Chondrocyte (in vitro differentiated cells): ENCODE measurements around the gene DEAF1. TPM values are rescaled to one million over a fixed set of nuclear protein-coding genes. Genes with fewer than 3 reads are reported as not detected.
"Not testable (repeated sequence)": the region's sequence is repeated elsewhere in the genome, so short reads cannot be mapped to it uniquely, and the experiment has no call there.

Experiments
- DNase-seq: peaks from one replicate; pipeline ENCODE4 v3.0.0; 2021; ENCODE audit warnings: mixed read lengths, low spot score
- H3K27ac Mint-ChIP-seq: one replicate; pipeline ENCODE4 v1.8.0; 2021; ENCODE audit warnings: mild to moderate bottlenecking, moderate library complexity, mixed read lengths; ENCODE audit not compliant: unreplicated experiment
- H3K27me3 Mint-ChIP-seq: 2 replicates; pipeline ENCODE4 v1.8.0; 2021; ENCODE audit warnings: low read depth, mixed read lengths
- H3K36me3 Mint-ChIP-seq: 2 replicates; pipeline ENCODE4 v1.8.0; 2021; ENCODE audit warnings: low read depth, mixed read lengths
- H3K4me1 Mint-ChIP-seq: 2 replicates; pipeline ENCODE4 v1.8.0; 2021; ENCODE audit warnings: low read depth, mild to moderate bottlenecking, mixed read lengths
- H3K4me3 Mint-ChIP-seq: one replicate; pipeline ENCODE4 v1.8.0; 2021; ENCODE audit warnings: mild to moderate bottlenecking, moderate library complexity, mixed read lengths; ENCODE audit not compliant: unreplicated experiment
- H3K9me3 Mint-ChIP-seq: 2 replicates; pipeline ENCODE4 v1.8.0; 2021; ENCODE audit warnings: low read depth, mixed read lengths
- long read RNA-seq: library from polyadenylated mRNA; stranded (forward); transcript quantifications from one replicate; pipeline ENCODE4 v2.0.0, GENCODE V29; 2021
- total RNA-seq: library from RNA; stranded (reverse); gene quantifications from 3 replicates; pipeline ENCODE4 v1.2.1, GENCODE V29; 2021
- TF ChIP-seq, protein P1 (sequence below): fragments of 200-600 bp; sonication (generic); IDR thresholded peaks from 2 replicates; pipeline ENCODE4 v1.5.0; 2021; ENCODE audit warnings: antibody characterized with exemption, mild to moderate bottlenecking, moderate library complexity

DEAF1 gene, protein sequence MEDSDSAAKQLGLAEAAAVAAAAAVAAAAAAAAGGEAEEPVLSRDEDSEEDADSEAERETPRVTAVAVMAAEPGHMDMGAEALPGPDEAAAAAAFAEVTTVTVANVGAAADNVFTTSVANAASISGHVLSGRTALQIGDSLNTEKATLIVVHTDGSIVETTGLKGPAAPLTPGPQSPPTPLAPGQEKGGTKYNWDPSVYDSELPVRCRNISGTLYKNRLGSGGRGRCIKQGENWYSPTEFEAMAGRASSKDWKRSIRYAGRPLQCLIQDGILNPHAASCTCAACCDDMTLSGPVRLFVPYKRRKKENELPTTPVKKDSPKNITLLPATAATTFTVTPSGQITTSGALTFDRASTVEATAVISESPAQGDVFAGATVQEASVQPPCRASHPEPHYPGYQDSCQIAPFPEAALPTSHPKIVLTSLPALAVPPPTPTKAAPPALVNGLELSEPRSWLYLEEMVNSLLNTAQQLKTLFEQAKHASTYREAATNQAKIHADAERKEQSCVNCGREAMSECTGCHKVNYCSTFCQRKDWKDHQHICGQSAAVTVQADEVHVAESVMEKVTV
- total RNA-seq, result 67.6 to 70.4 TPM (median 67.9 TPM) in 3 replicates
- long read RNA-seq, transcript DEAF1-201 (12 exons, 2,500 nt), result major isoform, 144 of 218 reads
- long read RNA-seq, partial matches to known transcripts, result 14 of 218 reads
- long read RNA-seq, other reads (novel, unspliced or antisense), result 60 of 218 reads

DNA sequence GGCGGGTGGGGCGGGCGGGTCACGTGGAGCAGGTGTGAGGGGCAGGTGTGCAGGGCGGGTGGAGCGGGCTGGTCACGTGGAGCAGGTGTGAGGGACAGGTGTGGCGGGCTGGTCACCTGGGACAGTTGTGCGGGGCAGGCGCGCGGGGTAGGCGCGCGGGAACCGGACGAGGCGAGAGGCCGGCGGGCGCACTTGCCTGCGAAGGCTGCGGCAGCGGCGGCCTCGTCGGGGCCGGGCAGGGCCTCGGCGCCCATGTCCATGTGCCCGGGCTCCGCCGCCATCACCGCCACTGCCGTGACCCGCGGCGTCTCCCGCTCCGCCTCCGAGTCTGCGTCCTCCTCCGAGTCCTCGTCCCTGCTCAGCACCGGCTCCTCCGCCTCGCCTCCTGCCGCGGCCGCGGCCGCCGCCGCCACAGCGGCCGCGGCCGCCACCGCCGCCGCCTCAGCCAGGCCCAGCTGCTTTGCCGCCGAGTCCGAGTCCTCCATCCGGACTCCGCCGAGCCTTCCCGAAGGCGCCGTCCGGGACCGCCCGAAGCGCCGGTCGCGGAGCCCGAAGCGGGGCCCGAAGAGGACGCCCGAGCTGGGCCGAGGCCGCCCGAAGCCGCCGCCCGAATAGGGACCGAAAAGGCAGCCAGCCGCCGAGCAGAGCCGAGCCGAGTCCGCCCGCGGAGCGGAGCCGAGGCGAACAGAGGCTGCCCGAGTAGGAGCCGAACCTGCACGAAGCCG lies at the start of gene DEAF1:
Gene DEAF1, minus strand, starts transcription at position 660 of the 725 bp plus-strand sequence. Its CDS starts 175 bp downstream, at position 485.
- no peaks in the 10 kb centered on the region for H3K9me3 Mint-ChIP-seq
- H3K4me1 Mint-ChIP-seq, result peaks cover 68% of the 10 kb centered on the region
- TF ChIP-seq, protein P1, sequence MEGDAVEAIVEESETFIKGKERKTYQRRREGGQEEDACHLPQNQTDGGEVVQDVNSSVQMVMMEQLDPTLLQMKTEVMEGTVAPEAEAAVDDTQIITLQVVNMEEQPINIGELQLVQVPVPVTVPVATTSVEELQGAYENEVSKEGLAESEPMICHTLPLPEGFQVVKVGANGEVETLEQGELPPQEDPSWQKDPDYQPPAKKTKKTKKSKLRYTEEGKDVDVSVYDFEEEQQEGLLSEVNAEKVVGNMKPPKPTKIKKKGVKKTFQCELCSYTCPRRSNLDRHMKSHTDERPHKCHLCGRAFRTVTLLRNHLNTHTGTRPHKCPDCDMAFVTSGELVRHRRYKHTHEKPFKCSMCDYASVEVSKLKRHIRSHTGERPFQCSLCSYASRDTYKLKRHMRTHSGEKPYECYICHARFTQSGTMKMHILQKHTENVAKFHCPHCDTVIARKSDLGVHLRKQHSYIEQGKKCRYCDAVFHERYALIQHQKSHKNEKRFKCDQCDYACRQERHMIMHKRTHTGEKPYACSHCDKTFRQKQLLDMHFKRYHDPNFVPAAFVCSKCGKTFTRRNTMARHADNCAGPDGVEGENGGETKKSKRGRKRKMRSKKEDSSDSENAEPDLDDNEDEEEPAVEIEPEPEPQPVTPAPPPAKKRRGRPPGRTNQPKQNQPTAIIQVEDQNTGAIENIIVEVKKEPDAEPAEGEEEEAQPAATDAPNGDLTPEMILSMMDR, result no peak

DNA sequence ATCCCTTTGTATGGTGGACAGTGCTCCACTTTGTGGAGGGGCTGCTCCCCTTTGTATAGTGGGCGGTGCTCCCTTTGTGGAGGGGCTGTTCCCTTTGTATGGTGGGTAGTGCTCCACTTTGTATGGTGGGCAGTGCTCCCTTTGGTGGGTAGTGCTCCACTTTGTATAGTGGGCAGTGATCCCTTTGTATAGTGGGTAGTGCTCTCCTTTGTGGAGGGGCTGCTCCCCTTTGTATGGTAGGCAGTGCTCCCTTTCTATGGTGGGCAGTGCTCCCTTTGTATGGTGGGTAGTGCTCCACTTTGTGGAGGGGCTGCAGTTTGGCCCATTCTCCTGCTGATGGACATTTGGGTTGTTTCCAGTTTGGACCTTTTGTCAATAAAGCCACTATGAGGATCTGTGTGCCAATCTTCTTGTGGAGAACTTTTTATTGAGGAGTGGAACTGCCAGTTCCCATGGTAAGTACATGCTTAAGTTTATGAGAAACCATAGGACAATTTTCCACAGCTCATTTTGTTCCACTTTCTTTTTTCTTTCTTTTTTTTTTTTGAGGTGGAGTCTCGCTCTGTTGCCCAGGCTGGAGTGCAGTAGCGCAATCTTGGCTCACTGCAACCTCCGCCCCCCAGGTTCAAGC lies 47.7 kb upstream of the DEAF1 start:
- H3K4me1 Mint-ChIP-seq, result peaks cover 5% of the 10 kb centered on the region

More for the DNA sequence above, at the start of gene DEAF1:
- Mint-ChIP-seq H3K27me3 (no peaks in the 10 kb centered on the region), H3K36me3 (peaks cover 2% of the 10 kb centered on the region), H3K4me3 (peak within 1 kb of the TSS; percentile 80), H3K27ac (peak within 1 kb of the TSS; percentile 94)
- peak; percentile 100 for DNase-seq

DNA sequence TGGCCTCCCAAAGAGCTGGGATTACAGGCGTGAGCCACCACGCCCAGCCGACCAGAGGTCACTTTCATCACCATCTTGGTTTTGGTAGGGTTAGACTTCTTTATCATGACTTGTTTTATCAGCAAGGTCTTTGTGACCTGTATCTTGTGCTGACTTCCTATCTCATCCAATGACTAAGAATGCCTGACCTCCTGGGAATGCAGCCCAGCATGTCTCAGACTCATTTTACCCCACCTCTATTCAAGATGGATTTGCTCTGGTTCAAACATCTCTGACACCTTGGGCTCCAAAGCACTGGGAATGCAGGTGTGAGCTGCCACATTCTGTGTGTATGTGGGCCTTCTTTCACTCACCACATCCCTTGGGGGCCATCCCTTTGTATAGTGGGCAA lies 47.1 kb upstream of the DEAF1 start:
- Mint-ChIP-seq H3K27me3 (no peaks in the 10 kb centered on the region), H3K36me3 (no peaks in the 10 kb centered on the region), H3K4me1 (peaks cover 8% of the 10 kb centered on the region), H3K9me3 (no peaks in the 10 kb centered on the region), H3K27ac (no peak overlapping the region), H3K4me3 (no peak overlapping the region)
- DNase-seq, result no peak
- TF ChIP-seq, protein P1, result no peak

More for the DNA sequence above, 47.7 kb upstream of the DEAF1 start:
- Mint-ChIP-seq H3K36me3 (no peaks in the 10 kb centered on the region), H3K27ac (no peak overlapping the region), H3K27me3 (no peaks in the 10 kb centered on the region), H3K4me3 (no peak overlapping the region), H3K9me3 (no peaks in the 10 kb centered on the region)
- TF ChIP-seq, protein P1, result no peak
- no peak for DNase-seq

DNA sequence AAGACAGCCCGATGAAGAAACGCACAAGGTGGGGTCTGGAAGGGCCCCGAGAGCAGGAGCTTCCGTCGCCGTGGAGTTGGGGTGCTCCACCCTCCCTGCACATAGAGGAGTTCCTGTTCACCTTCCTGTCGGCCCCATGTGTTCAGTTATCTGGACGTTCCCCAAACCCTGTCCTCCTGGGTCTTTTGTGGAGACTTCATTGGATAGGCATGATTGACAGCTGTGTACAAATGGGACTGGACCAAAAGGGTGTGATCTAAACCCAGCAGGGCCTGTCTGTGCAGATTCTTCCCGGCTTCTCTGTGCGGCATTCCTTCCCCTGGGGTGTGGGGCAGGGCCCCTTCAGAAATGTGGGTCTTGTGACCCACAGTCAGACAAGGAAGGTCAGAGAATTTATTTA lies 42.9 kb upstream of the DEAF1 start:
- not testable (repeated sequence) for H3K27me3 Mint-ChIP-seq, H3K4me1 Mint-ChIP-seq, H3K4me3 Mint-ChIP-seq, H3K9me3 Mint-ChIP-seq, DNase-seq, H3K27ac Mint-ChIP-seq, H3K36me3 Mint-ChIP-seq

DNA sequence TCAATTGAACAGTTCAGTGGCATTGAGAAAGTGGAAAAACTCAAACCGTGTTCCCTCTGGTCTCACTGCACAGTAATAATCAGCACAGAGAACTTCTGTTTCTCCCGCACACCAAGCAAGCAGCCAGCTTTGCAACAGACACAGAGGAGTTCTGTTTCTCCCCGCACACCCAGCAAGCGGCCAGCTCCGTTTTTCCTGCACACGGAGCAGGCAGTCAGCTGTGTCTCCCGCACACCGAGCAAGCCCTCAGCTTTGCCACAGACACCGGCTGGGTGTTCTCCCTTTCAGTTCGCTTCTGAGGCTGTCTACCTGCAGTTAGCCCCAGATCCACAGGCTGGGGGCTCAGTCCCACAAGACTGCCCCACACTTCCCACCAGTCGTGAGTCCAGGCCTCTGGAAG lies 42.3 kb upstream of the DEAF1 start:
- Mint-ChIP-seq H3K27ac (no peak overlapping the region), H3K9me3 (no peaks in the 10 kb centered on the region), H3K4me3 (no peak overlapping the region), H3K36me3 (peaks cover 2% of the 10 kb centered on the region), H3K27me3 (peaks cover 3% of the 10 kb centered on the region), H3K4me1 (peaks cover 4% of the 10 kb centered on the region)
- DNase-seq, result no peak
- TF ChIP-seq, protein P1, result no peak

DNA sequence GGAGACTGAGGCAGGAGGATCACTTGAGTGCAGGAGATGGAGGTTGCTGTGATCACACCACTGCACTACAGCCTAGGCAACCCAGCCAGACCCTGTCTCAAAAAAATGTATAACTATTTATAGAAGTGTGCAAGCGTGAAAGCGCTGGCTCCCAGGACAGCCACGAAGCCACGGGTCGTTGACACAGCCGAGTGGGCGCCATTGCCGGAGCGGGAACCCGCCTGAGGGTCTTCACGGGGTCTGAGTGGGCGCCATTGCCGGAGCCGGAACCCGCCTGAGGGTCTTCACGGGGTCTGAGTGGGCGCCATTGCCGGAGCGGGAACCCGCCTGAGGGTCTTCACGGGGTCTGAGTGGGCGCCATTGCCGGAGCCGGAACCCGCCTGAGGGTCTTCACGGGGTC lies 39.5 kb upstream of the DEAF1 start:
- not testable (repeated sequence) for H3K4me1 Mint-ChIP-seq, DNase-seq, H3K27me3 Mint-ChIP-seq, H3K36me3 Mint-ChIP-seq, H3K4me3 Mint-ChIP-seq, H3K27ac Mint-ChIP-seq, H3K9me3 Mint-ChIP-seq
